Skeletal muscle tissue (tissue), 4 donors: ENCODE data around the gene ZNF469. TPM values are rescaled to one million over a fixed set of nuclear protein-coding genes. Genes with fewer than 3 reads are reported as not detected.

ENCODE experiments used
- H3K27ac ChIP-seq: one replicate; pipeline ENCODE4 v1.7.0; 2013; ENCODE audit warnings: mild to moderate bottlenecking, low read depth, low read length, inconsistent platforms
- H3K27me3 ChIP-seq, 3 donors: one replicate each; pipeline ENCODE4 v1.7.0; 2013; ENCODE audit warnings: low read length in 3 of 3; ENCODE audit not compliant: control insufficient read depth in 3 of 3, insufficient read depth in 3 of 3
- H3K36me3 ChIP-seq, 3 donors: one replicate each; pipeline ENCODE4 v1.7.0; 2013; ENCODE audit warnings: low read length in 3 of 3; ENCODE audit not compliant: control insufficient read depth in 3 of 3, insufficient read depth in 3 of 3
- H3K4me1 ChIP-seq, 3 donors: one replicate each; pipeline ENCODE4 v1.7.0; 2013; ENCODE audit warnings: low read length in 3 of 3, mild to moderate bottlenecking in 3 of 3; ENCODE audit not compliant: control insufficient read depth in 3 of 3, insufficient read depth in 3 of 3
- H3K4me3 ChIP-seq, 3 donors: one replicate each; pipeline ENCODE4 v1.7.0; 2013; ENCODE audit warnings: low read length in 3 of 3
- H3K9ac ChIP-seq, 3 donors: one replicate each; pipeline ENCODE4 v1.7.0; 2013; ENCODE audit warnings: low read length in 3 of 3, mild to moderate bottlenecking in 3 of 3, moderate library complexity in 2 of 3, low read depth in 1 of 3
- H3K9me3 ChIP-seq, 3 donors: one replicate each; pipeline ENCODE4 v1.7.0; 2013; ENCODE audit warnings: low read length in 3 of 3; ENCODE audit not compliant: control insufficient read depth in 3 of 3
- total RNA-seq: library from RNA; depleted of rRNA; stranded (reverse); fragments of >200 nt; gene quantifications from one replicate; pipeline ENCODE4 v1.2.3, GENCODE V29; 2014
- donor health status: Osteomylitis.

Gene ZNF469
- total RNA-seq, 1 donor from 2014 or later = 3.7 TPM

- Histone ChIP-seq H3K4me3 (no peak overlapping the region), H3K9ac (no peak overlapping the region), H3K36me3 (no peaks in the 10 kb centered on the region), H3K27ac (no peak overlapping the region), H3K27me3 (peaks cover 0 to 9% (median 5%) of the 10 kb centered on the region in 3 donors), H3K9me3 (peaks cover 0 to 3% (median 0%) of the 10 kb centered on the region in 3 donors), H3K4me1 (no peaks in the 10 kb centered on the region)
Measured at GRCh38 chr16:88369447-88370008, 13.2 kb upstream of the ZNF469 start.

- peaks cover 0 to 2% (median under 1%) of the 10 kb centered on the region in 3 donors for H3K4me1 ChIP-seq
- no peak overlapping the region for H3K27ac ChIP-seq
- peaks cover 0 to 3% (median 0%) of the 10 kb centered on the region in 3 donors for H3K9me3 ChIP-seq
- no peaks in the 10 kb centered on the region for H3K36me3 ChIP-seq
- H3K4me3 ChIP-seq = no peak overlapping the region
- H3K9ac ChIP-seq = no peak overlapping the region
- peaks cover 0 to 9% (median 5%) of the 10 kb centered on the region in 3 donors for H3K27me3 ChIP-seq
Measured at GRCh38 chr16:88370365-88370764, 12.4 kb upstream of the ZNF469 start.

GRCh38 chr16:88372522-88372921 lies 10.2 kb upstream of the ZNF469 start:
- Histone ChIP-seq H3K4me3 (no peak overlapping the region), H3K27me3 (peaks cover 0 to 6% (median 5%) of the 10 kb centered on the region in 3 donors), H3K36me3 (no peaks in the 10 kb centered on the region), H3K9me3 (peaks cover 0 to 3% (median 0%) of the 10 kb centered on the region in 3 donors), H3K4me1 (peaks cover 0 to 5% (median 4%) of the 10 kb centered on the region in 3 donors), H3K9ac (no peak overlapping the region), H3K27ac (no peak overlapping the region)

- no peak overlapping the region for H3K27ac ChIP-seq
- H3K27me3 ChIP-seq = peaks cover 0 to 10% (median 0%) of the 10 kb centered on the region in 3 donors
- peaks cover 0 to 3% (median 0%) of the 10 kb centered on the region in 3 donors for H3K9me3 ChIP-seq
- no peaks in the 10 kb centered on the region for H3K36me3 ChIP-seq
- no peak overlapping the region for H3K9ac ChIP-seq
- no peak overlapping the region for H3K4me3 ChIP-seq
- H3K4me1 ChIP-seq = peaks cover 0 to 5% (median 4%) of the 10 kb centered on the region in 3 donors
Measured at GRCh38 chr16:88373211-88373610, 9.5 kb upstream of the ZNF469 start.

GRCh38 chr16:88373927-88374492 lies 8.7 kb upstream of the ZNF469 start:
- peaks cover 0 to 10% (median 0%) of the 10 kb centered on the region in 3 donors for H3K27me3 ChIP-seq
- no peak overlapping the region for H3K4me3 ChIP-seq
- no peak overlapping the region for H3K27ac ChIP-seq
- H3K36me3 ChIP-seq = no peaks in the 10 kb centered on the region
- peaks cover 0 to 5% (median 4%) of the 10 kb centered on the region in 3 donors for H3K4me1 ChIP-seq
- H3K9me3 ChIP-seq = peaks cover 0 to 3% (median 0%) of the 10 kb centered on the region in 3 donors
- H3K9ac ChIP-seq = no peak overlapping the region

- Histone ChIP-seq H3K27ac (no peak overlapping the region), H3K4me3 (no peak overlapping the region), H3K36me3 (no peaks in the 10 kb centered on the region), H3K27me3 (peaks cover 0 to 7% (median 0%) of the 10 kb centered on the region in 3 donors), H3K9ac (no peak overlapping the region), H3K9me3 (peaks cover 0 to 3% (median 0%) of the 10 kb centered on the region in 3 donors), H3K4me1 (peaks cover 0 to 5% (median 4%) of the 10 kb centered on the region in 3 donors)
Measured at GRCh38 chr16:88374736-88375135, 8.0 kb upstream of the ZNF469 start.

- H3K27ac ChIP-seq = no peak overlapping the region
- H3K27me3 ChIP-seq = peaks cover 0 to 7% (median 0%) of the 10 kb centered on the region in 3 donors
- no peaks in the 10 kb centered on the region for H3K36me3 ChIP-seq
Measured at GRCh38 chr16:88375236-88375975, 7.4 kb upstream of the ZNF469 start.

GRCh38 chr16:88375996-88376834 lies 6.5 kb upstream of the ZNF469 start:
- H3K9ac ChIP-seq = no peak overlapping the region
- H3K27me3 ChIP-seq = peaks cover 0 to 7% (median 0%) of the 10 kb centered on the region in 3 donors
- H3K9me3 ChIP-seq = peaks cover 0 to 3% (median 0%) of the 10 kb centered on the region in 3 donors
- no peaks in the 10 kb centered on the region for H3K36me3 ChIP-seq
- H3K4me1 ChIP-seq = peaks cover 0 to 5% (median 4%) of the 10 kb centered on the region in 3 donors
- H3K4me3 ChIP-seq = no peak overlapping the region
- H3K27ac ChIP-seq = peak overlapping the region; percentile 12

More at GRCh38 chr16:88375236-88375975, 7.4 kb upstream of the ZNF469 start:
- peaks cover 0 to 3% (median 0%) of the 10 kb centered on the region in 3 donors for H3K9me3 ChIP-seq
- H3K4me3 ChIP-seq = no peak overlapping the region
- no peak overlapping the region for H3K9ac ChIP-seq
- H3K4me1 ChIP-seq = peaks cover 0 to 5% (median 4%) of the 10 kb centered on the region in 3 donors

GRCh38 chr16:88376835-88377726 lies 5.7 kb upstream of the ZNF469 start:
- Histone ChIP-seq H3K4me3 (no peak overlapping the region), H3K27ac (no peak overlapping the region), H3K36me3 (no peaks in the 10 kb centered on the region), H3K27me3 (peaks cover 0 to 7% (median 0%) of the 10 kb centered on the region in 3 donors), H3K4me1 (peaks cover 2 to 6% (median 4%) of the 10 kb centered on the region in 3 donors), H3K9me3 (peaks cover 0 to 3% (median 0%) of the 10 kb centered on the region in 3 donors), H3K9ac (no peak overlapping the region)
